Thyroid gland (tissue), 4 donors: ENCODE results near the gene OCA2. TPM values are rescaled to one million over a fixed set of nuclear protein-coding genes. Genes with fewer than 3 reads are reported as not detected.

Experiments
- DNase-seq, 2 donors: peaks; one replicate each; pipeline ENCODE4 v3.0.0-alpha.2; 2019
- H3K27ac ChIP-seq, 3 donors: fragments of 200-600 bp; sonication (generic); 1 replicate in 2 of 3; 2 replicates in 1 of 3; pipeline ENCODE4 v1.5.1; 2016 to 2019; ENCODE audit warnings: mild to moderate bottlenecking in 1 of 3, moderate library complexity in 1 of 3
- H3K27me3 ChIP-seq: fragments of 200-600 bp; sonication (generic); one replicate; pipeline ENCODE4 v1.5.1; 2019
- H3K36me3 ChIP-seq, 2 donors: fragments of 200-600 bp; sonication (generic); one replicate each; pipeline ENCODE4 v1.5.1; 2016 to 2019
- H3K4me1 ChIP-seq, 2 donors: fragments of 200-600 bp; sonication (generic); one replicate each; pipeline ENCODE4 v1.5.1; 2017 to 2019
- H3K4me3 ChIP-seq, 3 donors: fragments of 200-600 bp; sonication (generic); replicated peaks in 1 of 3; 1 replicate in 2 of 3; 2 replicates in 1 of 3; pipeline ENCODE4 v1.5.1; 2016; ENCODE audit warnings: mild to moderate bottlenecking in 1 of 3
- H3K9me3 ChIP-seq: fragments of 200-600 bp; sonication (generic); one replicate; pipeline ENCODE4 v1.5.1; 2017
- POLR2A ChIP-seq, 2 donors: fragments of 450-650 bp; IDR thresholded peaks; one replicate each; pipeline ENCODE4 v1.6.1; 2017; ENCODE audit warnings: antibody characterized with exemption in 2 of 2, mild to moderate bottlenecking in 2 of 2, moderate library complexity in 1 of 2
- WGBS, 2 donors: methylation state at CpG; one replicate each; pipeline ENCODE4 v1.1.5; 2017; 5-methylcytosine and 5-hydroxymethylcytosine counted together
- intact Hi-C: fragments of 100-400 bp; cut with DNase I; formaldehyde crosslinking; loops from one replicate; pipeline ENCODE4 v1.15.1; 2023
- total RNA-seq, 4 donors: library from RNA; depleted of rRNA; stranded (reverse); fragments of >200 nt; gene quantifications; one replicate each; pipeline ENCODE4 v1.2.3, GENCODE V29; 2016
- TF ChIP-seq, protein P1 (sequence below), 6 experiments: fragments of 200-600 bp in 3 of 6; fragments of 450-650 bp in 3 of 6; sonication (generic) in 3 of 6; IDR thresholded peaks; one replicate each; pipeline ENCODE4 v1.5.1; 2016 to 2019; ENCODE audit warnings: antibody characterized with exemption in 6 of 6, mild to moderate bottlenecking in 2 of 6, inconsistent platforms in 1 of 6, moderate library complexity in 1 of 6

The OCA2 gene
- total RNA-seq, 4 donors from 2014 or later = 5.5 to 20.5 (median 13.8) TPM

DNA sequence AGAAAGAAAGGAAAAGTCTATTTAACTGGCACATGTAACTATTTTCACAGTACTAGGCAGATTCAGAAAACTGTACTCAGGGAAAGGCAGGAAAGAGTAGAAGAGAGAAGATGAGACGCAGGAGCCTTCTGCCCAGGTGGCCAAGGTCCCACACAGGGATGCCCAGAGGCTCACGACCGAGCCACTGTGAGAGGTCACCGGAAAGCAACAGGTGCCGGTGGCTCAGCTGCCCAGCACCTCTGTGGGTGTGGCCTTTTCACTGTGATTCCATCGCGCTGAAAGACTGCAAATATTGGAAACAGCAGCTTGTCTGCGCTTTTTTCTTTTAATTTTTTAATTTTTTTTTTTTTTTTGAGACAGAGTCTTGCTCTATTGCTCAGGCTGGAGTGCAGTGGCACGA, 226.8 kb downstream of the OCA2 start:
- no peak for DNase-seq
- no peak overlapping the region for H3K27ac ChIP-seq
- intact Hi-C loops = no loop called here

DNA sequence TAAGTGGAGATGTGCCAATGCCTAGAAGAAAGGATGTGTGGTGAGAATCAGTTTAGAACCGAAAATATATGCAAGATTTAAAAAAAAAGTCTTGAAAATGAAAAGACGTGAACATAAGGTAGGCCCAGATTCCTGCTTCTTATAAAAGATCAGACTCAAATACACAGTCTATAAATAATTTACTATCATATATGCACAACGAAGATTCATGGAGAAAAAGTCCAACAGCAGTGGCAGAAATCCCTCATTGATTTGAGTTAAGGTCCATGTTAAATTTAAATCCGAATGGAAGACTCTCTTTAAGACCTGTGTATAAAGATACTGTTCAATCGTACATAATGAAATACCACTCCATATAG, 227.2 kb downstream of the OCA2 start:
- Histone ChIP-seq H3K4me3 (no peak overlapping the region), H3K27ac (no peak overlapping the region), H3K36me3 (no peaks in the 10 kb centered on the region), H3K4me1 (no peaks in the 10 kb centered on the region), H3K27me3 (no peaks in the 10 kb centered on the region), H3K9me3 (no peaks in the 10 kb centered on the region)
- TF ChIP-seq, protein P1, sequence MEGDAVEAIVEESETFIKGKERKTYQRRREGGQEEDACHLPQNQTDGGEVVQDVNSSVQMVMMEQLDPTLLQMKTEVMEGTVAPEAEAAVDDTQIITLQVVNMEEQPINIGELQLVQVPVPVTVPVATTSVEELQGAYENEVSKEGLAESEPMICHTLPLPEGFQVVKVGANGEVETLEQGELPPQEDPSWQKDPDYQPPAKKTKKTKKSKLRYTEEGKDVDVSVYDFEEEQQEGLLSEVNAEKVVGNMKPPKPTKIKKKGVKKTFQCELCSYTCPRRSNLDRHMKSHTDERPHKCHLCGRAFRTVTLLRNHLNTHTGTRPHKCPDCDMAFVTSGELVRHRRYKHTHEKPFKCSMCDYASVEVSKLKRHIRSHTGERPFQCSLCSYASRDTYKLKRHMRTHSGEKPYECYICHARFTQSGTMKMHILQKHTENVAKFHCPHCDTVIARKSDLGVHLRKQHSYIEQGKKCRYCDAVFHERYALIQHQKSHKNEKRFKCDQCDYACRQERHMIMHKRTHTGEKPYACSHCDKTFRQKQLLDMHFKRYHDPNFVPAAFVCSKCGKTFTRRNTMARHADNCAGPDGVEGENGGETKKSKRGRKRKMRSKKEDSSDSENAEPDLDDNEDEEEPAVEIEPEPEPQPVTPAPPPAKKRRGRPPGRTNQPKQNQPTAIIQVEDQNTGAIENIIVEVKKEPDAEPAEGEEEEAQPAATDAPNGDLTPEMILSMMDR (IDR thresholded peaks at IDR 0.05) = no peak
- TF ChIP-seq POLR2A (IDR thresholded peaks at IDR 0.05) = no peak
- intact Hi-C loops = no loop called here
- DNase-seq = no peak
- 87 to 92% methylated on average over 5 of the region's 5 CpGs for WGBS, 2 donors

More for the DNA sequence above, 226.8 kb downstream of the OCA2 start:
- TF ChIP-seq, protein P1 (IDR thresholded peaks at IDR 0.05) = no peak
- TF ChIP-seq POLR2A (IDR thresholded peaks at IDR 0.05) = no peak
- 92 to 94% methylated on average over 9 of the region's 9 CpGs for WGBS, 2 donors
- Histone ChIP-seq H3K36me3 (no peaks in the 10 kb centered on the region), H3K4me3 (no peak overlapping the region), H3K9me3 (no peaks in the 10 kb centered on the region), H3K27me3 (no peaks in the 10 kb centered on the region), H3K4me1 (no peaks in the 10 kb centered on the region)

DNA sequence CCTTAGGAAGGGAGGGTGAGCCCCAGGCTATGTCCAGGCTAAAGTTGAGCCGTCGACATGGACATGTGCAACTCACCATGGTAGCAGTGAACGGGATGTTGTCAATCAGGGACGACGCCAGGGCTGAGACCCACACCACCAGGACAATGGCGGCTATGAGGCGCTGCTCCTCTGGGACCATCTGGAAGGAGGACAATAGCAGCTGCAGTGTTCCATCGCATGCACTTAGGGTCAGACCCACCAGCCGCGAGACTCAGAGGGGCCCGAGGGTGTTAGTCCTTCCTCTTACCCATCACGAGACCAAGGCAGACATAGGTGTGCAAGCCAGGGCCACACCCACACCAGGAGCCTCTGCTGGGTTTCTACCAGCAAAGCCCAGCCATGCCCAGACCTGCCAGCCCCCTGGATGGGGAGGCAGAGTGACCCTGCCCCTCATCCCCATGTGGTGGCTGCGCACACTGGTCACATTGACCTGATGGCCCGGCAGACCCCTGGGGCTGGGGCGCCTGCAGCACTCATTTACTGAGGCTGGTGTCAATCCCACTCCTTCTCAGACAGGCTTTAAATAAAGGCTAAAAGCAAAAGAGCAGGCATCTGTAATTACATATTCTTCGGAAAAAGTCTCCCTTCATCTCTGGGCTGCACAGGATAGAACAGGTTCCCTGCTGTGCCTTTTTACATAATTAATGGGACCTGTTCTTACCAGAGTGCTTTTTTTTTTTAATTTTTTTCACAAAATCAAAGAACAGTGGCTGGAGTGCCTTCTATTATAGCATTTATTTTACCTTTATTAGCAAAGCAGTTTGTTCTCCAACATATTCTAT, 227.8 kb downstream of the OCA2 start:
- Histone ChIP-seq H3K4me1 (no peaks in the 10 kb centered on the region), H3K27me3 (no peaks in the 10 kb centered on the region), H3K36me3 (no peaks in the 10 kb centered on the region), H3K27ac (no peak overlapping the region), H3K9me3 (no peaks in the 10 kb centered on the region), H3K4me3 (no peak overlapping the region)
- no peak for TF ChIP-seq POLR2A (IDR thresholded peaks at IDR 0.05)
- TF ChIP-seq, protein P1 (IDR thresholded peaks at IDR 0.05) = no peak
- intact Hi-C loops = no loop called here
- no peak for DNase-seq
- 73 to 92% methylated on average over 10 to 15 of the region's 16 CpGs for WGBS, 2 donors

DNA sequence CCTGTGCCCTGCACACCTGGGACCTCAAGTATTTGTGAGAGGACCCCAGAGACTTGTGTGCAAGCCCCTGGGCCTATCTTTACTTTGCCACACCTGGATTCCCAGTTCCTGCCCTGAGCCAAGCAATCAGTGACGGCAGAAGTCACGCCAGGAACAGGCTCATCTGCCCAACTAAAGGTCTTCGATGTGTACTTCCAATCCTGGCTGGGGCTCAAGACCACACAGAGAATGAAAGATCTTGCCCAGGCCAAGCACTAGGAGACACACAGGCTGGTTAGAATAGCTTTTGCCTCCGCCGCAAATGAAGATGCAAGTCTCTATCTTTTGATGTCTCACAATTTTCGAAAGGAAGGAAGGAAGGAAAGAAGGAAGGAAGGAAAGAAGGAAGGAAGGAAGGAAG, 228.8 kb downstream of the OCA2 start:
- TF ChIP-seq, protein P1 (IDR thresholded peaks at IDR 0.05) = no peak
- no peak for TF ChIP-seq POLR2A (IDR thresholded peaks at IDR 0.05)
- no peaks in the 10 kb centered on the region for H3K36me3 ChIP-seq
- H3K4me1 ChIP-seq = no peaks in the 10 kb centered on the region
- no peak overlapping the region for H3K4me3 ChIP-seq
- H3K9me3 ChIP-seq = no peaks in the 10 kb centered on the region
- no peak overlapping the region for H3K27ac ChIP-seq
- intact Hi-C loops = no loop called here
- 85 to 92% methylated on average over 6 of the region's 6 CpGs for WGBS, 2 donors
- DNase-seq = no peak
- no peaks in the 10 kb centered on the region for H3K27me3 ChIP-seq

DNA sequence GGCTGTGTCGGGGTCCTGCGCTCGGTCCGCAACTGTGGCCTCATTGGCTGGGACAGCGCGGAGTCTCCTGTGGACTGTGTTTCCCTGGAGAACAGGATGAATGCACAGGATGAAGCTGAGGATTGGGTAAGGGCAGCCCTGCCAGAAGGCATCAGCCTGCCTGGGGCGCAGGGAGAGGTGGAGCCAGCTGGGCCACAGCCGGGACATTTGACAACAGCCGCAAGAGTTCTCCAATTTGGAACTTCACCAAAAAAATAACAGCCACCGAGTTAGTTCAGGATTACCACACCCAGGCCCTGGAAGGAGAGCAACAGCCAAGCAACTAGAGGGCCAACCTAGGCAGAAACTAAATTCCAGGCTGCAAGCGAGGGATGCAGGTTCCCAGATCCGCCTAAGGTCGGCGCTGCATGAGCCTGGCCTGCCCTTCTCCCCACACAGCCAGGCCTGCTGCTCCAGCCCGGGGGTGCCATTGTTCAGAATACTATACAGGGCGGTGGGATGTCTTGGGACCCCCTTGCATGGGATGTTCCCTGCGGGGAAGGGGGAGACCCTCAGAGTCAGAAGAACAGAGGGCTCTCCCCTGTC, 229.3 kb downstream of the OCA2 start:
- no peak for DNase-seq
- 89 to 91% methylated on average over 9 to 17 of the region's 17 CpGs for WGBS, 2 donors

More for the DNA sequence above, 229.3 kb downstream of the OCA2 start:
- no peaks in the 10 kb centered on the region for H3K36me3 ChIP-seq
- H3K4me3 ChIP-seq = no peak overlapping the region
- H3K9me3 ChIP-seq = no peaks in the 10 kb centered on the region
- H3K27ac ChIP-seq = no peak overlapping the region
- intact Hi-C loops = no loop called here
- H3K27me3 ChIP-seq = no peaks in the 10 kb centered on the region
- no peaks in the 10 kb centered on the region for H3K4me1 ChIP-seq
- TF ChIP-seq, protein P1 (IDR thresholded peaks at IDR 0.05) = no peak
- no peak for TF ChIP-seq POLR2A (IDR thresholded peaks at IDR 0.05)
